Panc1 (cell line): Measurements from ENCODE around the gene PPP4R1. TPM values are rescaled to one million over a fixed set of nuclear protein-coding genes. Genes with fewer than 3 reads are reported as not detected.
A peak's percentile ranks its signal among the peaks of the same experiment; 100 is the strongest.

Experiments used
- ATAC-seq: fragments of 200-7000 bp; cut with Tn5 transposase; 2 replicates; pipeline ENCODE4 v1.9.1; 2020; ENCODE audit warnings: mild to moderate bottlenecking, moderate library complexity
- BruUV-seq: library from RNA; stranded (reverse); fragments of 400-500 nt; replicated peaks from 2 replicates; lab custom pipeline; 2021; lab: Mats Ljungman, UMichigan
- CTCF ChIA-PET: fragments of 300-600 bp; sonication (Branson Sonifier 250); formaldehyde crosslinking; loops from one replicate; lab custom pipeline; 2022; ENCODE audit warnings: antibody characterized with exemption; lab: Charles Lee
- POLR2A ChIA-PET: fragments of 300-600 bp; sonication (Branson Sonifier 250); formaldehyde crosslinking; loops from one replicate; lab custom pipeline; 2022; ENCODE audit warnings: antibody characterized with exemption; lab: Charles Lee
- DNase-seq: peaks from one replicate; pipeline ENCODE4 v3.0.0-alpha.2; 2010; ENCODE audit warnings: low read depth, low spot score
- H3K27ac ChIP-seq: 2 replicates; pipeline ENCODE4 v1.5.1; 2011; ENCODE audit warnings: mild to moderate bottlenecking, low read length, inconsistent platforms
- H3K27me3 ChIP-seq: fragments of 200-500 bp; sonication (Bioruptor generic); 2 replicates; pipeline ENCODE4 v1.6.0; 2014; ENCODE audit warnings: low read length, inconsistent platforms; ENCODE audit not compliant: control insufficient read depth, insufficient read depth
- H3K36me3 ChIP-seq: fragments of 200-500 bp; sonication (Bioruptor generic); 2 replicates; pipeline ENCODE4 v1.5.1; 2014; ENCODE audit warnings: inconsistent platforms, mild to moderate bottlenecking, low read length, moderate library complexity; ENCODE audit not compliant: control insufficient read depth, insufficient read depth
- H3K4me1 ChIP-seq: 2 replicates; pipeline ENCODE4 v1.5.1; 2011; ENCODE audit warnings: inconsistent platforms, mild to moderate bottlenecking, low read length, moderate library complexity; ENCODE audit not compliant: control insufficient read depth, insufficient read depth
- H3K4me3 ChIP-seq, 2 experiments: 2 replicates each; pipeline ENCODE4 v1.5.1; 2011 to 2012; ENCODE audit warnings: low read depth in 2 of 2, low read length in 2 of 2, mild to moderate bottlenecking in 2 of 2, inconsistent platforms in 1 of 2, moderate library complexity in 1 of 2
- H3K9me3 ChIP-seq: fragments of 200-500 bp; sonication (Bioruptor generic); 2 replicates; pipeline ENCODE4 v1.5.1; 2014; ENCODE audit warnings: low read depth, mild to moderate bottlenecking, inconsistent platforms, low read length, moderate library complexity; ENCODE audit not compliant: control insufficient read depth, insufficient read depth
- POLR2AphosphoS5 ChIP-seq: IDR thresholded peaks from 2 replicates; pipeline ENCODE4 v1.6.1; 2012; ENCODE audit warnings: mild to moderate bottlenecking, low read depth, low read length, moderate library complexity
- SIN3A ChIP-seq: IDR thresholded peaks from 2 replicates; pipeline ENCODE4 v1.6.1; 2012; ENCODE audit warnings: low read depth, mild to moderate bottlenecking, low read length, moderate library complexity, borderline replicate concordance; ENCODE audit not compliant: insufficient read depth
- TCF7L2 ChIP-seq: IDR thresholded peaks from 2 replicates; pipeline ENCODE4 v1.6.1; 2011; ENCODE audit warnings: mild to moderate bottlenecking, low read depth, low read length, inconsistent platforms
- in situ Hi-C: cut with HindIII; loops from 2 replicates; pipeline ENCODE4 v1.10.0; 2016; ENCODE audit warnings: low sequenced_read_pairs, low pct_unique_long_range_greater_than_20kb
- intact Hi-C: fragments of 100-400 bp; cut with micrococcal nuclease; formaldehyde crosslinking; loops from one replicate; pipeline ENCODE4 v1.10.0; 2022; ENCODE audit not compliant: unreplicated experiment
- total RNA-seq: library from RNA; stranded (reverse); gene quantifications from one replicate; pipeline ENCODE4 v1.2.1, GENCODE V29; 2021; ENCODE audit not compliant: unreplicated experiment
- TF ChIP-seq, protein P1 (sequence below): fragments of 450-650 bp; IDR thresholded peaks from 2 replicates; pipeline ENCODE4 v1.5.1; 2017; ENCODE audit warnings: mild to moderate bottlenecking
- TF ChIP-seq, protein P2 (sequence below), 2 experiments: IDR thresholded peaks; 2 replicates each; pipeline ENCODE4 v1.6.1; 2011 to 2012; ENCODE audit warnings: low read depth in 2 of 2, control low read depth in 1 of 2, low read length in 1 of 2, mild to moderate bottlenecking in 1 of 2, moderate library complexity in 1 of 2; ENCODE audit not compliant: insufficient read depth in 1 of 2

PPP4R1 gene
- total RNA-seq, 1 experiment from 2014 or later = 80.6 TPM

DNA sequence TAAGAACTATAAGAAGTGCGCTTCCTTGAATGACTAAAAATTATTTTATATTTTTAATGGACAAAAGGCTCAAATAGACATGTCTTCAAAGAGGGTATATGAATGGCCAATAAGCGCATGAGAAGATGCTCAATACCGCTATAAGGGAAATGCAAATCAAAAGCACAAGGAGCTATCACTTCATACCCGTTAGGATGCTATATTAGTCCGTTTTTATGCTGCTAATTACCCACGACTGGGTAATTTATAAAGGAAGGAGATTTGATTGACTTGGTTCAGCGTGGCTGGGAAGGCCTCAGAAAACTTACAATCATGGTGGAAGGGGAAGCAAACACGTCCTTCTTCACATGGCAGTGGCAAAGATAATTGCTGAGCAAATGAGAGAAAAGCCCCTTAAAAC, 20.5 kb upstream of the PPP4R1 start:
- no peaks in the 10 kb centered on the region for H3K36me3 ChIP-seq
- ChIA-PET POLR2A (no interaction called here), CTCF (no interaction called here)
- ATAC-seq (no peak), DNase-seq (no peak)
- intact Hi-C loops = no loop called here
- H3K9me3 ChIP-seq = no peaks in the 10 kb centered on the region
- BruUV-seq = no TSS peak
- TF ChIP-seq, protein P1, sequence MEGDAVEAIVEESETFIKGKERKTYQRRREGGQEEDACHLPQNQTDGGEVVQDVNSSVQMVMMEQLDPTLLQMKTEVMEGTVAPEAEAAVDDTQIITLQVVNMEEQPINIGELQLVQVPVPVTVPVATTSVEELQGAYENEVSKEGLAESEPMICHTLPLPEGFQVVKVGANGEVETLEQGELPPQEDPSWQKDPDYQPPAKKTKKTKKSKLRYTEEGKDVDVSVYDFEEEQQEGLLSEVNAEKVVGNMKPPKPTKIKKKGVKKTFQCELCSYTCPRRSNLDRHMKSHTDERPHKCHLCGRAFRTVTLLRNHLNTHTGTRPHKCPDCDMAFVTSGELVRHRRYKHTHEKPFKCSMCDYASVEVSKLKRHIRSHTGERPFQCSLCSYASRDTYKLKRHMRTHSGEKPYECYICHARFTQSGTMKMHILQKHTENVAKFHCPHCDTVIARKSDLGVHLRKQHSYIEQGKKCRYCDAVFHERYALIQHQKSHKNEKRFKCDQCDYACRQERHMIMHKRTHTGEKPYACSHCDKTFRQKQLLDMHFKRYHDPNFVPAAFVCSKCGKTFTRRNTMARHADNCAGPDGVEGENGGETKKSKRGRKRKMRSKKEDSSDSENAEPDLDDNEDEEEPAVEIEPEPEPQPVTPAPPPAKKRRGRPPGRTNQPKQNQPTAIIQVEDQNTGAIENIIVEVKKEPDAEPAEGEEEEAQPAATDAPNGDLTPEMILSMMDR = no peak
- TF ChIP-seq SIN3A (no peak), POLR2AphosphoS5 (no peak), TCF7L2 (no peak)
- TF ChIP-seq, protein P2, sequence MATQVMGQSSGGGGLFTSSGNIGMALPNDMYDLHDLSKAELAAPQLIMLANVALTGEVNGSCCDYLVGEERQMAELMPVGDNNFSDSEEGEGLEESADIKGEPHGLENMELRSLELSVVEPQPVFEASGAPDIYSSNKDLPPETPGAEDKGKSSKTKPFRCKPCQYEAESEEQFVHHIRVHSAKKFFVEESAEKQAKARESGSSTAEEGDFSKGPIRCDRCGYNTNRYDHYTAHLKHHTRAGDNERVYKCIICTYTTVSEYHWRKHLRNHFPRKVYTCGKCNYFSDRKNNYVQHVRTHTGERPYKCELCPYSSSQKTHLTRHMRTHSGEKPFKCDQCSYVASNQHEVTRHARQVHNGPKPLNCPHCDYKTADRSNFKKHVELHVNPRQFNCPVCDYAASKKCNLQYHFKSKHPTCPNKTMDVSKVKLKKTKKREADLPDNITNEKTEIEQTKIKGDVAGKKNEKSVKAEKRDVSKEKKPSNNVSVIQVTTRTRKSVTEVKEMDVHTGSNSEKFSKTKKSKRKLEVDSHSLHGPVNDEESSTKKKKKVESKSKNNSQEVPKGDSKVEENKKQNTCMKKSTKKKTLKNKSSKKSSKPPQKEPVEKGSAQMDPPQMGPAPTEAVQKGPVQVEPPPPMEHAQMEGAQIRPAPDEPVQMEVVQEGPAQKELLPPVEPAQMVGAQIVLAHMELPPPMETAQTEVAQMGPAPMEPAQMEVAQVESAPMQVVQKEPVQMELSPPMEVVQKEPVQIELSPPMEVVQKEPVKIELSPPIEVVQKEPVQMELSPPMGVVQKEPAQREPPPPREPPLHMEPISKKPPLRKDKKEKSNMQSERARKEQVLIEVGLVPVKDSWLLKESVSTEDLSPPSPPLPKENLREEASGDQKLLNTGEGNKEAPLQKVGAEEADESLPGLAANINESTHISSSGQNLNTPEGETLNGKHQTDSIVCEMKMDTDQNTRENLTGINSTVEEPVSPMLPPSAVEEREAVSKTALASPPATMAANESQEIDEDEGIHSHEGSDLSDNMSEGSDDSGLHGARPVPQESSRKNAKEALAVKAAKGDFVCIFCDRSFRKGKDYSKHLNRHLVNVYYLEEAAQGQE (IDR thresholded peaks at IDR 0.05; ENCODE audit: insufficient read depth in 1 of 2, low read depth in 2 of 2, low read length in 1 of 2) = no peak
- in situ Hi-C loops = no loop called here
- H3K4me1 ChIP-seq = peaks cover 8% of the 10 kb centered on the region
- H3K27ac ChIP-seq = no peak overlapping the region
- no peaks in the 10 kb centered on the region for H3K27me3 ChIP-seq
- no peak overlapping the region for H3K4me3 ChIP-seq

DNA sequence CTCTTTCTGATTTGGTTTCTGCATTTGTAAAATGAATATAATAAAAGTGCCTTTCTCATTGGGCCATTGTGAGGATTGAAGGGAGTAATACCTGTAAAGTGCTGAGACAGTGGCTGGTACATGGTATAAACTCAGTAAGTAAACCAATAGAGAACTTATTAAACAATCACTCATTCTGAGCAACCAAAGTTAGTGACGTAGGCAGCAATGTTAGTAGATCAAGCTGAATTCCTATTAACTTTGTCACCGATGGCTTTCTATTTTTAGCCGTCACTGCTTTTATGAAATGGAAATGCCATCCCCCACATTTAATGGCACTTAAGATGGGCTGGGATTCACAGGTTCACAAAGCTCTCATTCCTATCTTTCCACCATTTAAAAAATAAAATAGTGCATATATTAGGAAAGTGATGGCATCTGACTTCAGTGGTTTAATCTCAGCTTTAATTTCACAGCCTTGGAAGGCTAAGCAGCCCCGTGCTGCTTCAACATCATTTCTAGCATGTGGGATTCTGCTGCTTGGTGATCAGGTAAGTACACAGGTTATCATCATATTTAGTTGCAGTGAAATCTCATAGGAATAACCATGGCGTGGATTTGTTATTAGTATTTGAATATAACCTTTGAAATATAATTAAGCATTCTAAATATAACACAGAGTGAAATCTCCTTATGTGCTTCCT, 17.6 kb upstream of the PPP4R1 start:
- intact Hi-C loops (no loop called here), in situ Hi-C loops (no loop called here)
- peak; percentile 65; the same call in 1 of the 2 replicates for ATAC-seq

More for the DNA sequence above, 17.6 kb upstream of the PPP4R1 start:
- Histone ChIP-seq H3K4me1 (peaks cover 5% of the 10 kb centered on the region), H3K27me3 (no peaks in the 10 kb centered on the region), H3K9me3 (no peaks in the 10 kb centered on the region), H3K36me3 (no peaks in the 10 kb centered on the region), H3K4me3 (no peak overlapping the region), H3K27ac (no peak overlapping the region)
- TF ChIP-seq, protein P1 = no peak
- TF ChIP-seq SIN3A (no peak), TCF7L2 (no peak), POLR2AphosphoS5 (no peak)
- TF ChIP-seq, protein P2 (IDR thresholded peaks at IDR 0.05; ENCODE audit: insufficient read depth in 1 of 2, low read depth in 2 of 2, low read length in 1 of 2) = no peak
- CTCF ChIA-PET = interaction anchor here (0.6 kb wide), 1 partner anchor 12 kb away, joined by 3 read pairs; no protein-coding TSS in a partner anchor
- DNase-seq = peak; percentile 64
- POLR2A ChIA-PET = no interaction called here
- BruUV-seq = no TSS peak
